Measurements from ENCODE around the gene CAPN12.
A peak's percentile ranks its signal among the peaks of the same experiment; 100 is the strongest.

The CAPN12 gene

DNA sequence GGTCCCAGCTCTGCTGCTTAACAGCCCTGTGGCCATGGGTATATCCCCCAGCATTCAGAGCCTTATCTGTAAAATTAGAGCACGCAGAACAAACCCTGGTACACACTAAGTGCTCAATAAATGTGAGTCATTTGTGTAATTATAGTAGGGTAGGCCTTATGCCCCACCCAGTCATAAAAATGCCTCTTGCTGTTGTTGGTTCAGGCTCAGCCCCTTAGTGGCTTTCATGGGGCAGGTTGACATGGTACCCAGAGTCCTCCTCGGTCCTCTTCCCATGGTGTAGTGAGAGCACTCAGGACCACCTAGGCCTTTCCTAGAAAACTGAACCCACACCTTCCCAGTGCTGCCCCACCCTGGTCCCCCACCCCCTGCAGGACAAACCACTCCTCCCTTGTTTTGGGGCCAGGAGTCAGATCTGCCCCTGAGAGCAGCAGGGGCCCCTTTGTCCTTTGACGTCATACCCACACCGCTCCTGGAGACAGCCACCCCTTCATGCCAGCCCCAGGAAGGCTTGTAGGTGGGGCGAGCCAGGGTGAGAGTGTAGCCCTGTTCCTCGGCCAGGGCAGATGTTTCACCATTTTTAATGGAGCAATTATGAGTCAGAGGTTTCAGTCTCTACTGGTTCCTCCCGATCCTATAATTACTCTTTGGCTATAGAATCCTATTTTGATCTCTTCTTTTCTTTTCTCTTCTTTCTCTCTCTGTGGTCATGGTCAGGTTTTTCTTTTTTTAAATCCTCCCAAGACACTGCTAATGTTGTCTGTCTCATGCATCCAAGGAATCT, 60.0 kb downstream of the CAPN12 start:
- TF ChIP-seq SPI1 (IDR thresholded peaks at IDR 0.05; ENCODE audit: low read depth, low read length) (0 out of 2 replicates have a peak, but pooled peaks have one; percentile 7), PAX5 (IDR thresholded peaks at IDR 0.05; ENCODE audit: insufficient read depth, low read length, severe bottlenecking) (no peak), TAF1 (IDR thresholded peaks at IDR 0.05; ENCODE audit: low read depth, low read length) (no peak)
- FAIRE-seq (no peak), DNase-seq (ENCODE audit: insufficient read length, low spot score) (no peak)

DNA sequence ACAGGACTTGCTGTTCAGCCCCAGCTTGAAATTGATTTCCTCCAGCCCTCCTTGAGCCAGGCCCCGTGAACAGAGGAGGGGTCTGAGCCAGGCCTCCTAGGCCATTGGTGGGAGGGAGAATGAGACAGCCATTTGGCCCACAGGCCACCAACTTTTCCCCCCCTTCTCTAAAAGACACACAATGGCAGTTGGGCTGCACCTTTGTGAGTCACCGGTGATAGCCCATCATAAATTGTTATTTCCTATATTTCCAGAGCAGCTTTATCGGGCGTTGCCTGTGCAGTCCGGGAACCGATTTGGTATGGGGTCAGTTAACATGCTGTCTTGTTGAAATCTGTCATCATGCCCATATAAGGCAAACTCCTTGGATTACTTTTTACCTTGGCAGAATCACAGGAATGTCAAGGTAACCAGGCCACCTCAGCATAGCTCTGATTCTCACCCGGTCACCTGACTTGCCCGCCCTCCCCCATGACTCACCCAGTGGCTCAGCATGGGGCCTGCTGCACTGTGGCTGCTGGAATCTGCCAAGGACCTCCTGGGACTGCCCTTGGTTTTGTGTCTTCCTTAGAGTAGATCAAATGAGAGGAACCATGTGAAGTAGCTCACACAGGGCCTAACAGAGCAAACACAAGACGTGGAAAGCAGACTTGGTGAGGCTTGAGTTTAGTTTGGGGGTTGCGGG, 60.7 kb downstream of the CAPN12 start:
- FAIRE-seq (peak; percentile 63), DNase-seq (ENCODE audit: insufficient read length, low spot score) (no peak)

DNA sequence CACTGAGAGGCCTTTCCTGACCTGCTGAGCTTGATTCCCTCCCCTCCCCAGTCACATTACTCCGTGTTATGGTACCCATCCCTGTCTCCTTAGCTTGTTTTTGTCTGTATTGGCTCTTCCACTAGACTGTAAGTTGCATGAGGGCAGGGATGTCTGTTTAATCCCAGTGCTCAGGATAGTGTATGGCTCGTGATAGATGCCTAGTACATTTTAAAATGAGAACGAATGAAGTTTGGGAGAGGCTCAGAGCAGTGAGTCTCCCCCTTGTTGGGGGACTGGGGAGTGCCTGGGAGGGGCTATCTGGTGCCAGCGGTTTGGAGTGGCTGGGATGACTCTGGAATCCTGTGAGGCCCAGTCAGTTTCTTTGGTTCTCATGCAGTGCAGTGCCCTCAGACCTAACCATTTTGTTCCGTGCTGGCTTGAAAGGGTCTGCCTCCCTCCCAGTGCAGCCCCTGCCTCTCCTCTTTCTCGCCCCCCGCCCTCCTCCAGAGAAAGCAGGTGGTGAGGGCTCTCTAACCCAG, 61.3 kb downstream of the CAPN12 start:
- DNase-seq (ENCODE audit: insufficient read length, low spot score) (no peak), FAIRE-seq (no peak)
- TF ChIP-seq POU2F2 (IDR thresholded peaks at IDR 0.05; ENCODE audit: low read depth, low read length) (no peak), PAX5 (IDR thresholded peaks at IDR 0.05; ENCODE audit: insufficient read depth, low read length, severe bottlenecking) (no peak), TAF1 (IDR thresholded peaks at IDR 0.05; ENCODE audit: low read depth, low read length) (no peak), POLR2AphosphoS5 (IDR thresholded peaks at IDR 0.05; ENCODE audit: low read depth, low read length) (no peak), SPI1 (IDR thresholded peaks at IDR 0.05; ENCODE audit: low read depth, low read length) (no peak), POLR2A (IDR thresholded peaks at IDR 0.05; ENCODE audit: low read depth, low read length) (no peak)

More for the DNA sequence above, 60.7 kb downstream of the CAPN12 start:
- TF ChIP-seq POU2F2 (IDR thresholded peaks at IDR 0.05; ENCODE audit: low read depth, low read length) (no peak), TAF1 (IDR thresholded peaks at IDR 0.05; ENCODE audit: low read depth, low read length) (no peak), POLR2A (IDR thresholded peaks at IDR 0.05; ENCODE audit: low read depth, low read length) (no peak), POLR2AphosphoS5 (IDR thresholded peaks at IDR 0.05; ENCODE audit: low read depth, low read length) (no peak), PAX5 (IDR thresholded peaks at IDR 0.05; ENCODE audit: insufficient read depth, low read length, severe bottlenecking) (no peak), SPI1 (IDR thresholded peaks at IDR 0.05; ENCODE audit: low read depth, low read length) (no peak)

DNA sequence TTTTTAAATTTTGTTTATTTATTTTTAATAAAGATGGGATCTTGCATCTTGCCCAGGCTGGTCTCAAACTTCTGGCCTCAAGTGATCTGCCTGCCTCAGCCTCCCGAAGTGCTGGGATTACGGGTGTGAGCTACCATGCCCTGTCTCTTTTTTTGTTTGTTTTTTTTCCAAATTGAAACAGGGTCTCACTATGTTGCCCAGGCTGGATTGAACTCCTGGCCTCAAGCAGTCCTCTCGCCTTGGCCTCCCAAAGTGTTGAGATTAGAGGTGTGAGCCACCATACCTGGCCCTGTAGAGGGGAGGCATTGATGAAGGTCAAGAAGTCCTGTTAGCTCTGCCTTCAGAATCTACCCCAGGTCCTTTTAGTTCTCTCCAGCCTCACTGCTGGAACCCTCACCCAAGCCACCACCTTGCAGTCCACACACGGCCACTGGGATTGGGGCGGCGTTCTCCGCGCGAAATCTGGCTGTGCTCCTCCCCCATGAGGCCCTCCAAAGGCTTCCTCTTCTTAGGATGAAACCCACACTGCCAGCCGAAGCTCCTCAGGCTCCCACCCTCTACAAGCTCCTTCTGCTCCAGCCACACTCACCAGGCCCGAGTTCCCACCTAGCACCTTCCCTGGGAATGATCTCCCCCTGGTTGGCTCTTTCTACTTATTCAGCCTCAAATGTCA, 61.9 kb downstream of the CAPN12 start:
- TF ChIP-seq PAX5 (IDR thresholded peaks at IDR 0.05; ENCODE audit: insufficient read depth, low read length, severe bottlenecking) (no peak), POLR2A (IDR thresholded peaks at IDR 0.05; ENCODE audit: low read depth, low read length) (no peak), POLR2AphosphoS5 (IDR thresholded peaks at IDR 0.05; ENCODE audit: low read depth, low read length) (no peak), POU2F2 (IDR thresholded peaks at IDR 0.05; ENCODE audit: low read depth, low read length) (no peak), TAF1 (IDR thresholded peaks at IDR 0.05; ENCODE audit: low read depth, low read length) (no peak), SPI1 (IDR thresholded peaks at IDR 0.05; ENCODE audit: low read depth, low read length) (no peak)
- DNase-seq (ENCODE audit: insufficient read length, low spot score), result no peak
- no peak for FAIRE-seq
